Left cardiac atrium (tissue), 4 donors: ENCODE data around the gene RNF183. TPM values are rescaled to one million over a fixed set of nuclear protein-coding genes. Genes with fewer than 3 reads are reported as not detected.
"Not testable (repeated sequence)": the region's sequence is repeated elsewhere in the genome, so short reads cannot be mapped to it uniquely, and the experiment has no call there.

Experiments
- ATAC-seq, 2 donors: fragments of 200-7000 bp; cut with Tn5 transposase; one replicate each; pipeline ENCODE4 v1.9.1; 2020; ENCODE audit warnings: mild to moderate bottlenecking in 2 of 2, moderate library complexity in 2 of 2
- DNase-seq: peaks from one replicate; pipeline ENCODE4 v3.0.0-alpha.2; 2020
- intact Hi-C, 2 donors: fragments of 100-400 bp; cut with DNase I; formaldehyde crosslinking; loops; one replicate each; pipeline versions ENCODE4 v1.14.1 to v1.15.1; 2022 to 2023
- total RNA-seq, 2 donors: library from RNA; stranded (reverse); fragmentation: NEBNext Ultra II Directional; extraction: Animal tissue kit (Norgen Biotek cat#: 25700); gene quantifications; one replicate each; pipeline ENCODE4 v1.2.1, GENCODE V29; 2021
- donor health status: DM: no; HTN: yes; CAD: no.
- donor health status: DM: no; HTN: yes; CAD: no; lungs with severe emphysema.
- donor health status: DM: yes; HTN: yes; CAD: no.
- donor health status: Dilated cardiomyopathy.

RNF183 gene
- total RNA-seq, 2 donors from 2014 or later = not detected

DNA sequence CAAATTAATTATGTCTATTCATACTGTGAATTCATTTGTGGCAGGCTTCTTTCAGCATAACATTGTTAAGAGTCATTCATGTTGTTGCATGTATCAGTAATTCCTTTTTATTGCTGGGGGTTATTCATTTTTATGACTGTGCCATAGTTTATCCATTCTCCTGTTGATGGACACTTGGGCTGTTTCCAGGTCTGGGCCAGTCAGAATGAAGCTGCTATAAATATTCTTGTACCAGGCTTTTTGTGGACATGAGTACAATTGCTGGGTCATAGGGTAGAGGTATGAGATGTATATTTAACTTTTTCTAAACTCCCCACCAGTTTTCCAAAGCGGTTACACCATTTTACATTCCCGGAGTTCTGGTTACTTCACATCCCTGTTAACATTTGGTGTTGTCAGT is 14.1 kb downstream of the RNF183 start:
- DNase-seq (no peak), ATAC-seq (peak in 1 of 2 donors; percentile 22)
- intact Hi-C loops = no loop called here

DNA sequence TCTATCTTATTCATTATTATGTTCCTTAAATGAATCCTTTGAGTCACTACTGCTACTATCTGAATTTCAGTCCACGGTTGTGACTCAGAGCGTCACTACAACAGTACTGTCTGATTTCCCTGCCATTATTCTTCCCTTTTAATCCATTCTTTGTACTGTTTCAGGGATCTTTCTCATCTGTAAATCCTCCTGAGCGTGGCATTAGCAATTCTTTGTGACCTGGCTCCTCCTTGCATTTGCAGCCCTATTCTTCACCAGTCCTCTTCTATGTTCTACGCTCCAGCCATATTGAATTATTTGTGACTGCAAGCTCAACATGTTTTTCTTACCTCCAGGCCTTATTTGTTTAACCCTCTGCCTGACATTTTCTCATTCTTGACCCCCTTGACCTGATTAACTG is 21.8 kb downstream of the RNF183 start:
- DNase-seq (no peak), ATAC-seq (no peak)

GRCh38 chr9:113278840-113279239 is 24.3 kb downstream of the RNF183 start:
- DNase-seq = no peak
- no peak for ATAC-seq
- intact Hi-C loops = loop anchor here in 1 of 2 donors (10.0 kb wide), 2 partner anchors 126 to 376 kb away; partner anchors contain the start of gene ALAD

More for the DNA sequence above, 21.8 kb downstream of the RNF183 start:
- intact Hi-C loops = no loop called here

- peak; percentile 97 for DNase-seq
- intact Hi-C loops = loop anchor here in 1 of 2 donors (10.0 kb wide), 2 partner anchors 129 to 379 kb away; partner anchors contain the start of gene ALAD
- peak; percentile 98 for ATAC-seq
Measured at GRCh38 chr9:113275157-113276131, 27.7 kb downstream of the RNF183 start, which contains the start of the genes CDC26 and PRPF4. TSS of gene CDC26 (minus strand) at chr9:113275572. CDS start at chr9:113272507, 3,065 bp downstream. TSS of gene PRPF4 (plus strand) at chr9:113275658. CDS start at chr9:113275744, 86 bp downstream.

GRCh38 chr9:113274474-113275156 is 28.6 kb downstream of the RNF183 start:
- ATAC-seq (peak; percentile 25 to 42), DNase-seq (no peak)
- intact Hi-C loops = loop anchor here in 1 of 2 donors (10.0 kb wide), 2 partner anchors 130 to 380 kb away; partner anchors contain the start of gene ALAD

DNA sequence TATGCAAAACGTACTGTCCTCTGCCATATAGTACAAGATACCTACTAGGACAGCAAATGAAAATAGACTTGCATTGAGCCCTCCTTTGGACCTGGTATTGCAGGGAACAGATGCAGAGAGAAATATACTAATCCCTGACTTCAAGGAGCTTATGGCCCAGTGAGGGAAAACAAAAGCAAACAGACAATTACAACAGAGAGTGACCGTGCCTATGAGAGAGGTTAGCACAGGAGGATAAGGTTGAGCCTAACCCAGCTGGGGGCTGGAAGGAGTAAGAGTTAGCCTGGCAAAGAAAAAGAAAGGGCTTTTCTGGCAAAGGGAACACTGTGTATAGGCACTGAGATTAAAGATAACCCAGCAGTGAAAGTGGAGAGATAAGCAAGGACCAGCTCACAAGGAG is 33.3 kb downstream of the RNF183 start:
- intact Hi-C loops = loop anchor here in 1 of 2 donors (10.0 kb wide), 2 partner anchors 135 to 385 kb away; partner anchors contain the start of gene ALAD
- no peak for DNase-seq
- ATAC-seq = no peak

DNA sequence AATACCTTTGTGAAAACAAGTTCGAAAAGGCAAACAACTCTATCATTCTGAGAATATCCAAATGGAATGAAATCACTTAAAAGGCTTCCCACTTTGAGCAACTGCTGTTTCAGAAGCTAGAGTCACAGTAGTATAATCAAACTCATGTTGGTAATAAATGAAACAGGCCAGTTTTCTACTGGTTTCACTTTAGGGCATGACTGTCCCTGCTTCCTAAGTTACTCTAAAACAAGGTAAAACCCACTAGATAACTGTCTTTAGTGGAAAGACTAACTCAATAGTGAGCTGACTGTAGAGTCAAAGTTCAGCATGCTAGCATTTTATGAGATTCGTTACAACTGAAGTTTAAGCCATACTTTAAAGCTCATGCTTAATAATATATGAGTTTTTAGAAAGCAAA is 33.8 kb downstream of the RNF183 start:
- ATAC-seq (no peak), DNase-seq (no peak)
- intact Hi-C loops = no loop called here

DNA sequence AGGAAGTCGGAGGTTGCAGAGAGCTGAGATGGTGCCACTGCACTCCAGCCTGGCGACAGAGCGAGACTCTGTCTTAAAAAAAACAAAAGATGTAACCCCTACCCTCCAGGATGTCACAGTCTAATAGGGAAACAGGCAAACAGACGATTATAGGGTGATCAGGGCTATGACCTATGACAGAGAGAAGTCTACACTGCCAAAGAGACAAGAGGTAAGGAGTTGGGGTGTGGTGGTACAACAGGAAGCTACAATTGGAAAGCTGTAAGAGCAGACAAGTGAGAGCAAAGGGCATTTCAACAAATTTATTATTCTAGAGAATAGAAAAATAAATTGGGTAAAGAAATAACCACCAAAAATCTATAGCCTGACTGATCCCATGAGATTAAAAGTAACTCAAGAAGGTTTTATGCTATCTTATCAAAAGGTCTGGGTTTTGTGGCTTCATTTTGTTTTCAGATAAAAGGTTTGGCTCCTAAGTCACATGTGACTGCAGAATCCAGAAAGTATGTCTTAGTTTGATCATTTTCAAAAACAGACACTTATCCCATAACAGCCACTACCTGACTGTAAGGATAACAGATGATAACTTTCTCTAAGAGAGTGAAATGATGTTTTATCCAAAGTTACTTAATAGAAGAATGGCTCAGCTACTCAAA is 35.1 kb downstream of the RNF183 start:
- intact Hi-C loops = no loop called here
- DNase-seq = no peak
- ATAC-seq = no peak

GRCh38 chr9:113266174-113266573 is 37.0 kb downstream of the RNF183 start:
- ATAC-seq (no peak), DNase-seq (no peak)
- intact Hi-C loops = no loop called here

DNA sequence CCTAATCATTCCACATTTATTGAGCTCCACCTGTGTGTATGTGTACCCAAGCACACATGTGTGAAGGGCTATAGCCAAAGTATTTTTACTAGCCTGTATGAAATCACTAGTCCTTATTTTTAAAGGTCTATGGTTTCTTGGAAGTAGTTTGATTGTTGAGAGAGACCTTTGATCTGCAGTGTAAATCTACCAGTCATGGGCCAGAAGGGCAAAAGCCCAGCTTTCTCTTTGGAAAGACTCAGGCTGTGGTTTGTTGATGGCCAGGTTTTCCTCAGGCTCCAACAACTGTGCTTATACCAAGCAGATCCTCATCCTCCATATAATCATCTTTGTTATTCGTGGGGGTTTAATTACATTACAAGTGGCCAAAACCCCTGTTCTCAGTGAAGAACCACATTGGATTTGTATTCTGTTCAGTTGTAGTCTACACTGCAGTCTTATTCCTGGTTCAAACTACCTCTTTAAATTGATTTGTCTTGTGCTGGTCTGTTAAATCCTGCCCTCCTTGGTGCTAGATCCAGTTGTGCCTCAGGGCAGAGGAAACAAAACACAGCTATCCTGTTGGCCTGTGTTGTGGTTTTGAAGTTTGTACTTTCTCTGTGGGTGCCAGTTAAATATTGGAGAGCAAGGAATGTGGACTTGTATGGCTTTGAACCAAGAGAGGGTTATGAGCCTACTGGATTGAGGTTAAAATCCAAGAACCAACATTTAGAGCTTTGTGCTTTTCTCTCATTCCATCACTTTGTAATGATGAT is 41.1 kb downstream of the RNF183 start:
- DNase-seq (no peak), ATAC-seq (no peak)
- intact Hi-C loops = no loop called here

DNA sequence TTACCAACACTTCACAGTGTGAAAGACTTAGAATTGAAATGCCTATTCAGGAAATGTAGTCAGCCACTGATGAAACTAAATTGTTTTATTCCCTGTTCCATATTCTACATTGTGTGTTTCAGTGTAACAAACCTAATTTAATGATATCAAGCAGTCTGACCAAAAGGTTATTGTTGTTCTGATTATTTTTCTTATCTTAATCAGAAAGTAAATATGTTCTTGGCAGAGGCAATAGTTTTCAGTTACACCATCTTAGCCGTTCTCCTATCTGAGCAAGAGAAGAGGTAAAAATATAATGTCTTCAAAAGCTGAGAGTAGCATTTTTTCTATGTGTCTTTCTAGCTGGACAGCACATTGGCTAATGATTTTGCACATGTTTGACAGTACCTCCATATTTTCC is 44.9 kb downstream of the RNF183 start:
- ATAC-seq (no peak), DNase-seq (no peak)
- intact Hi-C loops = no loop called here

DNA sequence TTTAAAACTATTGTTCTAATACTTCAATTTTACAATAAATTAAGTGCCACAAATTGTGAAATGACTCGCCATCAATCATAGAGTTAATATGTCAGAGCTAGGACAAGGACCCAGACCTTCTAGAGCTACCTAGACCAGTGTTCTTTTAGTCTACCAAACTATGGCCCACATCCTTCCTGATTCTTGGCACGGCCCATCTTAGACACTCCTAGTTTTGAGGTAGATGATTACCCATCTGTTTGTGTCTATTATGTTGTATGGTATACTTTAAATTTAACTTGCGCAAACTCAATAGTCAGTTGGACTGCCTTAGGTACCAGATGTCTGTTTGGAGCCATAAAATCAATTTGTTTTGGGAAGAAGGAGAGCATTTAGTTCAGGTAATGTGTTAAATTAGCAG is 45.3 kb downstream of the RNF183 start:
- ATAC-seq (no peak), DNase-seq (no peak)
- intact Hi-C loops = no loop called here

DNA sequence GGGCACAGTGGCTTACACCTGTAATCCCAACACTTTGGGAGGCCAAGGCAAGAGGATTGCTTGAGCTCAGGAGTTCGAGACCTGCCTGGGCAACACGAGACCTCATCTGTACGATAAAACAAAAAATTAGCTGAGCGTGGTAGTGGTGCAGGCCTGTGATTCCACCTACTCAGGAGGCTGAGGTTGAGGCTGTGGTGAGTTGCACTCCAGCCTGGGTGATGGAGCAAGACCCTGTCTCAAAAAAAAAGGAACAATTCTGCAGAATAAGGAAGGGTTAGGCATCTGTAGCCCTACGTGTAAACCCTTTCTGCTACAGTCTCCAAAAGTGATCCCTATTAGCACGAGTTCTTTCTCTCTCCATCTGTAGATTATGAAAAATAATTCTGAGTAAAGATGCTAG is 47.7 kb downstream of the RNF183 start:
- DNase-seq (no peak), ATAC-seq (no peak)
- intact Hi-C loops = no loop called here

GRCh38 chr9:113254991-113255390 is 48.2 kb downstream of the RNF183 start:
- intact Hi-C loops = no loop called here
- ATAC-seq (no peak), DNase-seq (no peak)

- no peak for ATAC-seq
- intact Hi-C loops = no loop called here
- DNase-seq = no peak
Measured at GRCh38 chr9:113250807-113251206, 52.4 kb downstream of the RNF183 start.

GRCh38 chr9:113249661-113250060 is 53.5 kb downstream of the RNF183 start:
- ATAC-seq, DNase-seq, intact Hi-C loops: not testable (repeated sequence)

DNA sequence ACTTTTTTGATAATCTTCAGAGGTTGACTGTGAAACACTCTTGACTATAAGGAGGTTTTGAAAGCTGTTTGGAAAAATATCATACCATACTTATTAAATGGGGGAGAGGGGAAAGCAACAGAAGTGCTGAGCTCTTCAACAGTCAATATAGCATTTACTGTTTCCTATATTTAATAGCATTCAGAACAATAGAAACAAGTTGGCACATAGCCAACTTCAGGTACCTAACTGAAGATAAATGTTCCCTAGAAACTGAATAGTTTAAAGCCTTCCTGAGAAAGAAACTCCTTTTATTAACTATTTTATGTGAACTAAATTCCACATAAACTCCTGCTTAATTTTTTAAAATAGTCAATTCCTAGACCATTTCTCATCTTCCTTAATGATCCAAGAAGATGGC is 55.5 kb downstream of the RNF183 start:
- intact Hi-C loops = no loop called here

More for the DNA sequence above, 55.5 kb downstream of the RNF183 start:
- ATAC-seq = no peak
- no peak for DNase-seq
